Panc1 (cell line): ENCODE results near the gene ENKD1. TPM values are rescaled to one million over a fixed set of nuclear protein-coding genes. Genes with fewer than 3 reads are reported as not detected.
A peak's percentile ranks its signal among the peaks of the same experiment; 100 is the strongest.

Source experiments
- ATAC-seq: fragments of 200-7000 bp; cut with Tn5 transposase; 2 replicates; pipeline ENCODE4 v1.9.1; 2020; ENCODE audit warnings: mild to moderate bottlenecking, moderate library complexity
- BruUV-seq: library from RNA; stranded (reverse); fragments of 400-500 nt; replicated peaks from 2 replicates; lab custom pipeline; 2021; lab: Mats Ljungman, UMichigan
- CTCF ChIA-PET: fragments of 300-600 bp; sonication (Branson Sonifier 250); formaldehyde crosslinking; loops from one replicate; lab custom pipeline; 2022; ENCODE audit warnings: antibody characterized with exemption; lab: Charles Lee
- POLR2A ChIA-PET: fragments of 300-600 bp; sonication (Branson Sonifier 250); formaldehyde crosslinking; loops from one replicate; lab custom pipeline; 2022; ENCODE audit warnings: antibody characterized with exemption; lab: Charles Lee
- DNase-seq: peaks from one replicate; pipeline ENCODE4 v3.0.0-alpha.2; 2010; ENCODE audit warnings: low read depth, low spot score
- H3K27ac ChIP-seq: 2 replicates; pipeline ENCODE4 v1.5.1; 2011; ENCODE audit warnings: mild to moderate bottlenecking, low read length, inconsistent platforms
- H3K27me3 ChIP-seq: fragments of 200-500 bp; sonication (Bioruptor generic); 2 replicates; pipeline ENCODE4 v1.6.0; 2014; ENCODE audit warnings: low read length, inconsistent platforms; ENCODE audit not compliant: control insufficient read depth, insufficient read depth
- H3K36me3 ChIP-seq: fragments of 200-500 bp; sonication (Bioruptor generic); 2 replicates; pipeline ENCODE4 v1.5.1; 2014; ENCODE audit warnings: inconsistent platforms, mild to moderate bottlenecking, low read length, moderate library complexity; ENCODE audit not compliant: control insufficient read depth, insufficient read depth
- H3K4me1 ChIP-seq: 2 replicates; pipeline ENCODE4 v1.5.1; 2011; ENCODE audit warnings: inconsistent platforms, mild to moderate bottlenecking, low read length, moderate library complexity; ENCODE audit not compliant: control insufficient read depth, insufficient read depth
- H3K4me3 ChIP-seq, 2 experiments: 2 replicates each; pipeline ENCODE4 v1.5.1; 2011 to 2012; ENCODE audit warnings: low read depth in 2 of 2, low read length in 2 of 2, mild to moderate bottlenecking in 2 of 2, inconsistent platforms in 1 of 2, moderate library complexity in 1 of 2
- H3K9me3 ChIP-seq: fragments of 200-500 bp; sonication (Bioruptor generic); 2 replicates; pipeline ENCODE4 v1.5.1; 2014; ENCODE audit warnings: low read depth, mild to moderate bottlenecking, inconsistent platforms, low read length, moderate library complexity; ENCODE audit not compliant: control insufficient read depth, insufficient read depth
- POLR2AphosphoS5 ChIP-seq: IDR thresholded peaks from 2 replicates; pipeline ENCODE4 v1.6.1; 2012; ENCODE audit warnings: mild to moderate bottlenecking, low read depth, low read length, moderate library complexity
- SIN3A ChIP-seq: IDR thresholded peaks from 2 replicates; pipeline ENCODE4 v1.6.1; 2012; ENCODE audit warnings: low read depth, mild to moderate bottlenecking, low read length, moderate library complexity, borderline replicate concordance; ENCODE audit not compliant: insufficient read depth
- TCF7L2 ChIP-seq: IDR thresholded peaks from 2 replicates; pipeline ENCODE4 v1.6.1; 2011; ENCODE audit warnings: mild to moderate bottlenecking, low read depth, low read length, inconsistent platforms
- in situ Hi-C: cut with HindIII; loops from 2 replicates; pipeline ENCODE4 v1.10.0; 2016; ENCODE audit warnings: low sequenced_read_pairs, low pct_unique_long_range_greater_than_20kb
- intact Hi-C: fragments of 100-400 bp; cut with micrococcal nuclease; formaldehyde crosslinking; loops from one replicate; pipeline ENCODE4 v1.10.0; 2022; ENCODE audit not compliant: unreplicated experiment
- total RNA-seq: library from RNA; stranded (reverse); gene quantifications from one replicate; pipeline ENCODE4 v1.2.1, GENCODE V29; 2021; ENCODE audit not compliant: unreplicated experiment
- TF ChIP-seq, protein P1 (sequence below), 2 experiments: IDR thresholded peaks; 2 replicates each; pipeline ENCODE4 v1.6.1; 2011 to 2012; ENCODE audit warnings: low read depth in 2 of 2, control low read depth in 1 of 2, low read length in 1 of 2, mild to moderate bottlenecking in 1 of 2, moderate library complexity in 1 of 2; ENCODE audit not compliant: insufficient read depth in 1 of 2
- TF ChIP-seq, protein P2 (sequence below): fragments of 450-650 bp; IDR thresholded peaks from 2 replicates; pipeline ENCODE4 v1.5.1; 2017; ENCODE audit warnings: mild to moderate bottlenecking

The ENKD1 gene
- total RNA-seq, 1 experiment from 2014 or later, result 14.6 TPM

DNA sequence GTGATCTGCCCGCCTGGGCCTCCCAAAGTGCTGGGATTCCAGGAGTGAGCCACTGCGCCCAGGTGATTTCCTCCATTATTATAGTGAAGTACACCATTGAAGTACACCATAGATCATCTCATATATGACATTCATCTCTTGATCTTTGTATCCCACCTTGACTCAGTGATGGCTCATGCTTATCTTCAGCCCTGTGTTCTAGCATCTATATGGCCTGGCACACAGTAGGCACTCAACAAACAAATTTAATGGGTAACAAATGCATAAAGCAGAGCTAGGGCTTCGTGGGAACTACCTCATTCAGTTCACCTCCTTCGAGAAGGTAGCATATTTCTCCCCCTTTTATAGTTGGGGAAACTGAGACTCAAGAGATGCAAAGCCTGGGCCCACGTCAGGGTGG, 952 bp downstream of the ENKD1 start:
- no peak for DNase-seq
- Histone ChIP-seq H3K9me3 (no peaks in the 10 kb centered on the region), H3K36me3 (no peaks in the 10 kb centered on the region), H3K27ac (peak overlapping the region; percentile 66), H3K4me1 (peaks cover 14% of the 10 kb centered on the region), H3K27me3 (no peaks in the 10 kb centered on the region), H3K4me3 (peak overlapping the region; percentile 51 to 56)
- in situ Hi-C loops (no loop called here), intact Hi-C loops (no loop called here)
- TF ChIP-seq SIN3A, result no peak
- TF ChIP-seq, protein P1, sequence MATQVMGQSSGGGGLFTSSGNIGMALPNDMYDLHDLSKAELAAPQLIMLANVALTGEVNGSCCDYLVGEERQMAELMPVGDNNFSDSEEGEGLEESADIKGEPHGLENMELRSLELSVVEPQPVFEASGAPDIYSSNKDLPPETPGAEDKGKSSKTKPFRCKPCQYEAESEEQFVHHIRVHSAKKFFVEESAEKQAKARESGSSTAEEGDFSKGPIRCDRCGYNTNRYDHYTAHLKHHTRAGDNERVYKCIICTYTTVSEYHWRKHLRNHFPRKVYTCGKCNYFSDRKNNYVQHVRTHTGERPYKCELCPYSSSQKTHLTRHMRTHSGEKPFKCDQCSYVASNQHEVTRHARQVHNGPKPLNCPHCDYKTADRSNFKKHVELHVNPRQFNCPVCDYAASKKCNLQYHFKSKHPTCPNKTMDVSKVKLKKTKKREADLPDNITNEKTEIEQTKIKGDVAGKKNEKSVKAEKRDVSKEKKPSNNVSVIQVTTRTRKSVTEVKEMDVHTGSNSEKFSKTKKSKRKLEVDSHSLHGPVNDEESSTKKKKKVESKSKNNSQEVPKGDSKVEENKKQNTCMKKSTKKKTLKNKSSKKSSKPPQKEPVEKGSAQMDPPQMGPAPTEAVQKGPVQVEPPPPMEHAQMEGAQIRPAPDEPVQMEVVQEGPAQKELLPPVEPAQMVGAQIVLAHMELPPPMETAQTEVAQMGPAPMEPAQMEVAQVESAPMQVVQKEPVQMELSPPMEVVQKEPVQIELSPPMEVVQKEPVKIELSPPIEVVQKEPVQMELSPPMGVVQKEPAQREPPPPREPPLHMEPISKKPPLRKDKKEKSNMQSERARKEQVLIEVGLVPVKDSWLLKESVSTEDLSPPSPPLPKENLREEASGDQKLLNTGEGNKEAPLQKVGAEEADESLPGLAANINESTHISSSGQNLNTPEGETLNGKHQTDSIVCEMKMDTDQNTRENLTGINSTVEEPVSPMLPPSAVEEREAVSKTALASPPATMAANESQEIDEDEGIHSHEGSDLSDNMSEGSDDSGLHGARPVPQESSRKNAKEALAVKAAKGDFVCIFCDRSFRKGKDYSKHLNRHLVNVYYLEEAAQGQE (IDR thresholded peaks at IDR 0.05; ENCODE audit: insufficient read depth in 1 of 2, low read depth in 2 of 2, low read length in 1 of 2), result no peak
- ATAC-seq, result no peak
- ChIA-PET POLR2A (no interaction called here), CTCF (interaction anchor here (0.6 kb wide), 1 partner anchor 27 kb away, joined by 3 read pairs; no protein-coding TSS in a partner anchor)
- TSS peak; percentile 74 for BruUV-seq

DNA sequence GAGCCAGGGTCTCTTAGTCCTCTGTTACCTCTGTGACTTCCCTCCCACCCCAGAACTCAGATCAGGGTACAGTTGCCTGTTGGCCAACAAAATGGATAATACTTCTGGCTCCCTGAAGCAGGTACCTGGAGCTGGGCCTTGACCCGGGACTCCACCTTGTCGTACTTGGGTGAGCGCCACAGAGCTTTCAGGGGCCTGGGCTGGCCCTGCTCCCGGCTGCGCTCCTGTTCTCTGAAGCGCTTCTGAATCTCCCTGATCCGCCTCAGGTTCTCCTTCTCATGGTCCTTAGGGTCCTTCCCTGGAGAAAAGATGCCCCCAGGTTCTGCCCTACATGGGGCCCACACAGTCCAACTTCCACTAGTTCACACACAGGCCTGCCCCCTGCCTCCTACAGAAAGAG, 1.7 kb downstream of the ENKD1 start:
- BruUV-seq, result no TSS peak
- Histone ChIP-seq H3K4me3 (no peak overlapping the region), H3K27ac (no peak overlapping the region), H3K36me3 (peaks cover 2% of the 10 kb centered on the region; the same call in 1 of the 2 replicates), H3K4me1 (peaks cover 14% of the 10 kb centered on the region), H3K9me3 (no peaks in the 10 kb centered on the region), H3K27me3 (no peaks in the 10 kb centered on the region)
- in situ Hi-C loops, result no loop called here
- DNase-seq (no peak), ATAC-seq (no peak)
- ChIA-PET CTCF (no interaction called here), POLR2A (no interaction called here)
- no peak for TF ChIP-seq POLR2AphosphoS5
- TF ChIP-seq, protein P2, sequence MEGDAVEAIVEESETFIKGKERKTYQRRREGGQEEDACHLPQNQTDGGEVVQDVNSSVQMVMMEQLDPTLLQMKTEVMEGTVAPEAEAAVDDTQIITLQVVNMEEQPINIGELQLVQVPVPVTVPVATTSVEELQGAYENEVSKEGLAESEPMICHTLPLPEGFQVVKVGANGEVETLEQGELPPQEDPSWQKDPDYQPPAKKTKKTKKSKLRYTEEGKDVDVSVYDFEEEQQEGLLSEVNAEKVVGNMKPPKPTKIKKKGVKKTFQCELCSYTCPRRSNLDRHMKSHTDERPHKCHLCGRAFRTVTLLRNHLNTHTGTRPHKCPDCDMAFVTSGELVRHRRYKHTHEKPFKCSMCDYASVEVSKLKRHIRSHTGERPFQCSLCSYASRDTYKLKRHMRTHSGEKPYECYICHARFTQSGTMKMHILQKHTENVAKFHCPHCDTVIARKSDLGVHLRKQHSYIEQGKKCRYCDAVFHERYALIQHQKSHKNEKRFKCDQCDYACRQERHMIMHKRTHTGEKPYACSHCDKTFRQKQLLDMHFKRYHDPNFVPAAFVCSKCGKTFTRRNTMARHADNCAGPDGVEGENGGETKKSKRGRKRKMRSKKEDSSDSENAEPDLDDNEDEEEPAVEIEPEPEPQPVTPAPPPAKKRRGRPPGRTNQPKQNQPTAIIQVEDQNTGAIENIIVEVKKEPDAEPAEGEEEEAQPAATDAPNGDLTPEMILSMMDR, result no peak
- TF ChIP-seq, protein P1 (IDR thresholded peaks at IDR 0.05; ENCODE audit: insufficient read depth in 1 of 2, low read depth in 2 of 2, low read length in 1 of 2), result no peak
- TF ChIP-seq TCF7L2, result no peak
- no peak for TF ChIP-seq SIN3A
- intact Hi-C loops, result no loop called here
